Ovary (tissue), 3 donors: Measurements from ENCODE around the gene WSB1.

ENCODE experiments used
- CTCF ChIP-seq, 3 donors: fragments of 450-650 bp in 2 of 3; fragments of 200-600 bp in 1 of 3; IDR thresholded peaks; one replicate each; pipeline versions ENCODE4 v1.5.1 to v1.8.0; 2016 to 2022; ENCODE audit warnings: antibody characterized with exemption in 3 of 3, mild to moderate bottlenecking in 1 of 3
- POLR2A ChIP-seq: fragments of 450-650 bp; IDR thresholded peaks from one replicate; pipeline ENCODE4 v1.6.1; 2017; ENCODE audit warnings: antibody characterized with exemption, mild to moderate bottlenecking, moderate library complexity
- donor health status: DM: no; HTN: no; CAD: no.

GRCh38 chr17:27327871-27328270 lies 34.0 kb downstream of the WSB1 start:
- TF ChIP-seq CTCF (IDR thresholded peaks at IDR 0.05) (no peak), POLR2A (no peak)
